ENCODE results near the gene SUGCT. TPM values are rescaled to one million over a fixed set of nuclear protein-coding genes. Genes with fewer than 3 reads are reported as not detected.

SUGCT gene
- total RNA-seq, 2 experiments from 2014 or later = 0.21 to 0.61 TPM

DNA sequence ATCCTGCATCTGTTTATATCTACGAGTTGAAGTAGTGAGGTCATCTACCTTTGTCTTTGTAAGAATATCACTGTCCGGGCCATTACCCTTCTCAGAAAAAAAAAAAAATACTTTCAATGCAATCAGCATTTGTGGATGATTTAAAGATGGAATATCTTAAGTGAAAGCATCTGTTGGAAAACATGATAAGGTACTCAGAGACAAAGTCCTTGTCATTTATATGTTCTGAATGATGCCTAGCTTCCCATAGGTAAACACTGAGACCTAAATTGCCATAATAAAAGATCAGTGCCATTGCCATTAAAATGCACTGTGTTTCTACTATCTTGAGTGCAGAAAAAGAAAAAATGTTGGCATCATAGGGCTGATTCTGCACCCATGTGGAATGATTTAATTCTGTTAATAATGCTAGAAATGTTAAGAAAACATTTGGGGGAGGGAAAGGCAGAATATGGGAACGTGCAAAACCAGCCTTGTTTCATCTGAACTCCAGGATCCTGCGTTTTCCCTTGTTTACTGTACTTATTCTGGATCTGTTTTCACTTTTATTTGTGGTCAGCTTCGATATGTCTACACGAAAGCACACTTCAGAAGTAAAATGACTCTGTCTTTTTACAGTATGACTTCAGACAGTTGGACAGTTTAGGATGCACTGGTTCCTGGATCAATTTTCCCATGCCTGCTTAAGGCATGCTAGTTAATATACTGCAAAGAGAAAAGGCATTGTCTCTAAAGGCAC is 669.8 kb downstream of the SUGCT start:
- CTCF ChIA-PET = no interaction called here

DNA sequence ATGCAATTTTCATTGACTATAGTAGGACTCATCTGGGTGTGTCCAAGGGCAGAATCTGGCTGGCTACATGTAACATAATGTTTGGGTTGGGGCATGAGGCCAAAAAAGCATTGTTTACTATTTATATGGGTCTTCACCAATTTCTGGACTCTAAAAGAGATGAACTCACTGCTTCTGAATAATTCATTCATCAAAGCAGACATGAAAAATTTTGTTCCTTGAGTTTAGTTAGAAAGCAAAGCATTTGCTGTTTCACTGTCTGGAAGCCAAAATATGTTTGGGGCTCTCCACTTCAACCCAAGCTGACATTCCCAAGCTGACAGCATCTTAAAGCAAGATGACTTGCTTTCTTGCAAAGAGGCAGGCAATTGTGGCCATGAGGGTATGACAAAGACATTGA is 670.6 kb downstream of the SUGCT start:
- no peak for ATAC-seq
- no peak for DNase-seq
- Mint-ChIP-seq H3K9me3 (ENCODE audit: low read depth) (no peaks in the 10 kb centered on the region), H3K27ac (no peak overlapping the region), H3K4me1 (no peaks in the 10 kb centered on the region), H3K36me3 (no peaks in the 10 kb centered on the region), H3K4me3 (no peak overlapping the region), H3K27me3 (no peaks in the 10 kb centered on the region)
- CTCF ChIA-PET = no interaction called here

More for the DNA sequence above, 669.8 kb downstream of the SUGCT start:
- DNase-seq (no peak), ATAC-seq (no peak)
- Mint-ChIP-seq H3K27ac (no peak overlapping the region), H3K4me3 (no peak overlapping the region), H3K4me1 (no peaks in the 10 kb centered on the region), H3K9me3 (ENCODE audit: low read depth) (no peaks in the 10 kb centered on the region), H3K36me3 (no peaks in the 10 kb centered on the region), H3K27me3 (no peaks in the 10 kb centered on the region)

DNA sequence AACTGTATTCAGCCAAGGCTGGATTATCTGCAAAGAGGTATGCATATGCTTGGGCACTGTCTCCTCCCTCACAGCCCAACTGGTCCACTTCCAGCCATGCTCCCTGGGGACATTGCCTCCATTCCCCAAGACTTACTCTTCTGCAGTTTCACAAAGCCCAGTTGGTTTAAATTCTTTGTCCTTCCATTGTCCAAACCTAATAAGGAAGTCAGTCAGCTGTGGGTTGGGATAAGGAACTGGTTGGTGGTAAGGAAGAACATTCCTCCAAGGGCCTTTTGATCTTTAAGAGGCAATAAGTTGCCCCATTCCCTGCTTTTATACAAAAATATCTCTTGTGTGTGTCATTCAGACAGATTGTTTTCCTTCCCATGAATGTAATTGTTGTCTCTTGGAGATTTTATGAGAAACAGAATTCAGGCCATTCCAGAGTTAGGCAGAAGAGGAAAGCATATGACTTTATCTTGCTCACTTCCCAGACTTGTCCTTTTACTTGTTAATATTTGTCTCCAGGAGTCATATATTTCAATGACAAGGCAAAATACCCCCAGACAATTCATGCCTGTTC is 673.7 kb downstream of the SUGCT start:
- no peaks in the 10 kb centered on the region for H3K4me1 Mint-ChIP-seq
- no peak overlapping the region for H3K4me3 Mint-ChIP-seq
- DNase-seq (no peak), ATAC-seq (no peak)
- H3K27me3 Mint-ChIP-seq = no peaks in the 10 kb centered on the region
- CTCF ChIA-PET = no interaction called here
- peaks cover 9% of the 10 kb centered on the region for H3K9me3 Mint-ChIP-seq (ENCODE audit: low read depth)
- no peaks in the 10 kb centered on the region for H3K36me3 Mint-ChIP-seq
- H3K27ac Mint-ChIP-seq = no peak overlapping the region

DNA sequence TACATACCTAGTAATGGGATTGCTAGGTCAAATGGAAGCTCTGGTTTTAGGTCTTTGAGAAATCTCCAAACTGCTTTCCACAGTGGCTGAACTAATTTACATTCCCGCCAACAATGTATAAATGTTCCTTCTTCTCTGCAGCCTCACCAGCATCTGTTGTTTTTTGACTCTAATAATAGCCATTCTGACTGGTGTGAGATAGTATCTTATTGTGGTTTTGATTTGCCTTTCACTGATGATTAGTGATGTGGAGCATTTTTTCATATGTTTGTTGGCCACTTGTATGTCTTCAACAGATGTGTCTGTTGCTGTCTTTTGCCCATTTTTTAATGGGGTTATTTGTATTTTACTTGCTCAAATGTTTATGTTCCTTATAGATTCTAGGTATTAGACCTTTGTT is 675.5 kb downstream of the SUGCT start:
- Mint-ChIP-seq H3K36me3 (no peaks in the 10 kb centered on the region), H3K27ac (no peak overlapping the region), H3K4me3 (no peak overlapping the region), H3K27me3 (no peaks in the 10 kb centered on the region), H3K9me3 (ENCODE audit: low read depth) (peaks cover 9% of the 10 kb centered on the region), H3K4me1 (no peaks in the 10 kb centered on the region)
- DNase-seq (no peak), ATAC-seq (no peak)
- CTCF ChIA-PET = interaction anchor here (0.6 kb wide), 1 partner anchor 263 kb away, joined by 4 read pairs; no protein-coding TSS in a partner anchor

DNA sequence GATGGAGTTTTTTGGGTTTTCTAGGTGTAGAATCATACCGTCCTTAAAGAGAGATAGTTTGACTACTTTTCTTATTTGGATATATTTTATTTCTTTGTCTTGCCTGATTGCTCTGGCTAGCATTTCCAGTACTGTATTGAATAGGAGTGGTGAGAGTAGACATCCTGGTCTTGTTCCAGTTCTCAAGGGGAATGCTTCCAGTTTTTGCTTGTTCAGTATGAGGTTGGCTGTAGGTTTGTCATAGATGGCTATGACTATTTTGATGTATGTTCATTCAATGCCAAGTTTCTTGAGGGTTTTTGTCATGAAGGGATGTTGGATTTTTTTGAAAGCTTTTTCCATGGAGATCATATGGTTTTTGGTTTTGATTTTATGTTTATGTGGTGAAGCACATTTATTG is 676.9 kb downstream of the SUGCT start:
- H3K27me3 Mint-ChIP-seq = no peaks in the 10 kb centered on the region
- H3K27ac Mint-ChIP-seq = no peak overlapping the region
- H3K9me3 Mint-ChIP-seq (ENCODE audit: low read depth) = peaks cover 13% of the 10 kb centered on the region
- CTCF ChIA-PET = no interaction called here
- DNase-seq (no peak), ATAC-seq (no peak)
- no peaks in the 10 kb centered on the region for H3K36me3 Mint-ChIP-seq
- H3K4me1 Mint-ChIP-seq = no peaks in the 10 kb centered on the region
- no peak overlapping the region for H3K4me3 Mint-ChIP-seq

DNA sequence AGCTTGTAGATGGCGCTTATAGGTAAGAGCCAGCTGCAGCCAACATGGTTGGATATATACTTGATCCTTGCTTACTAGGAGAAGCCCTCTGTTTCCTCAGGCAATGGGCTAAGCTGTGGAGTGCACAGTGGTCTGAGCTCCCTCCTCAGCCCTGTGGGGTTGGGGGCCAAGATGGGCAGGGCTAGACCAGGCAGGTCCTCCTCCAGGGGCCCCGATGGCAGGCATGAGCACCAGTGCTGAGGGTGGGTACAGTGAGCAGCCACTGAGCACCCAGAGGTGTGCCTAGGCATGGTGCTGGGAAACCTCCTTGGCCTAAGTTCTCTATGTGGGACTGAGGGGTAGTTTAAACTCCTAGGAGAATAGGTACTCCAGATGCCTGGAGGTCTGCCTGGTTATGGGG is 680.2 kb downstream of the SUGCT start:
- ATAC-seq = no peak
- H3K9me3 Mint-ChIP-seq (ENCODE audit: low read depth) = peaks cover 17% of the 10 kb centered on the region
- H3K36me3 Mint-ChIP-seq = no peaks in the 10 kb centered on the region
- no peak overlapping the region for H3K27ac Mint-ChIP-seq
- H3K4me3 Mint-ChIP-seq = no peak overlapping the region
- H3K27me3 Mint-ChIP-seq = no peaks in the 10 kb centered on the region
- no peaks in the 10 kb centered on the region for H3K4me1 Mint-ChIP-seq
- CTCF ChIA-PET = no interaction called here
- no peak for DNase-seq

DNA sequence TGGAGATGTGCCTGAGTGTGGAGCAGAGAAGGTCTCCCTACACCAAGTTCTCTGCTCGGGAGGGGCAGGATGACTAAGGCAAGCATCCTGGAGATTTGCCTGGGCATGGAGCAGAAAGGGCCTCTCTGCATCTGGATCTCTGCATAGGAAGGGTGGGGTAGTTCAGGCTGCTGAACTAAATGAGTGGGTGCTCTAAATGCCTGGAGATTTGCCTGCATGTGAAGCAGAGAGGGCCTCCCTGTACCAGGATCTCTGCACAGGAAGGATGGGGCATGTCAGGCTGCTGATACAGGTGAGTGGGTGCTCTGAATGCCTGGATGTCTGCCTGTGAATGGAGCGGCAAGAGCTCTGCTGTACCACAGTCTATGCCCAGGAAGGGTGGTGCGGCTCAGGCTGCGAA is 680.7 kb downstream of the SUGCT start:
- no peak overlapping the region for H3K4me3 Mint-ChIP-seq
- H3K4me1 Mint-ChIP-seq = no peaks in the 10 kb centered on the region
- H3K9me3 Mint-ChIP-seq (ENCODE audit: low read depth) = peaks cover 17% of the 10 kb centered on the region
- H3K27ac Mint-ChIP-seq = no peak overlapping the region
- no peak for ATAC-seq
- DNase-seq = no peak
- H3K27me3 Mint-ChIP-seq = no peaks in the 10 kb centered on the region
- CTCF ChIA-PET = no interaction called here
- H3K36me3 Mint-ChIP-seq = no peaks in the 10 kb centered on the region

DNA sequence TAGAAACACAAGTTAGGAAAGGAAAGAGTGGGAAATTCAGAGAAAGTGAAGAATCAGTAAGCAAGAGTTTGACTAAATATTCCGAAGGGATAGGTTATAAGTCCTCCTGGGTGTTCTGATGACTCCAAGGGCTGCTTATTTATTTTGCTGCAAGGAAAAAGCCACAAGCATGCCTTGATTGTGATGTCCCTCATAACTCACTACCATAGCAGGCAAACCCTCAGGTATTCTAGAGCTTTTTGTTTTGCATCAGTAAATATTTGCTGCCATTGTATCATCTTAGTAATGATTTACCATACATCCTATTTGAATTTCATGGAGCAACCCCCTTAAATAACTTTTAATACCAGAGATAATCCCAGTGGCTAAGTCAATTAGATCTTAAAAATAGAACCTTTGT is 688.1 kb downstream of the SUGCT start:
- Mint-ChIP-seq H3K27me3 (no peaks in the 10 kb centered on the region), H3K4me1 (no peaks in the 10 kb centered on the region), H3K9me3 (ENCODE audit: low read depth) (peaks cover 15% of the 10 kb centered on the region), H3K27ac (no peak overlapping the region), H3K36me3 (no peaks in the 10 kb centered on the region), H3K4me3 (no peak overlapping the region)
- DNase-seq (no peak), ATAC-seq (no peak)
- CTCF ChIA-PET = no interaction called here

DNA sequence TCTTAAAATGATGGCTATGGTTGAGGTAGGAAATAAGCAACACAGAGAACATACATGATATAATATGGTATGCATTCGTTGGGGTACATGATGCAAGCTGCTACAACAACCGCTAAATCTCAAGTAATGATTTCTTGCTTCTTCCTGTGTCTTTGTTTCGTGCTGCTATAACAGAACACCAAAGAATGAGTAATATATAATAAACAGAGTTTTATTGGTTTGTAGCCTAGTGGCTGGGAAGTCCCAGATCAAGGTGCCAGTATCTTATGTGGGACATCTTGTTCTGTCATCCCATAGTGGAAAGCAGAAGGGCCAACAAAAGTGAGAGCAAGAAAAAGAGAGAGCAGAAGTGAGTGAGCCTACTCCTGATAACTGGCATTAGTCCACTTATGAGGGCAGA is 689.7 kb downstream of the SUGCT start:
- DNase-seq (no peak), ATAC-seq (no peak)
- Mint-ChIP-seq H3K36me3 (no peaks in the 10 kb centered on the region), H3K4me3 (no peak overlapping the region), H3K9me3 (ENCODE audit: low read depth) (peaks cover 13% of the 10 kb centered on the region), H3K27ac (no peak overlapping the region), H3K27me3 (no peaks in the 10 kb centered on the region), H3K4me1 (no peaks in the 10 kb centered on the region)
- CTCF ChIA-PET = no interaction called here

DNA sequence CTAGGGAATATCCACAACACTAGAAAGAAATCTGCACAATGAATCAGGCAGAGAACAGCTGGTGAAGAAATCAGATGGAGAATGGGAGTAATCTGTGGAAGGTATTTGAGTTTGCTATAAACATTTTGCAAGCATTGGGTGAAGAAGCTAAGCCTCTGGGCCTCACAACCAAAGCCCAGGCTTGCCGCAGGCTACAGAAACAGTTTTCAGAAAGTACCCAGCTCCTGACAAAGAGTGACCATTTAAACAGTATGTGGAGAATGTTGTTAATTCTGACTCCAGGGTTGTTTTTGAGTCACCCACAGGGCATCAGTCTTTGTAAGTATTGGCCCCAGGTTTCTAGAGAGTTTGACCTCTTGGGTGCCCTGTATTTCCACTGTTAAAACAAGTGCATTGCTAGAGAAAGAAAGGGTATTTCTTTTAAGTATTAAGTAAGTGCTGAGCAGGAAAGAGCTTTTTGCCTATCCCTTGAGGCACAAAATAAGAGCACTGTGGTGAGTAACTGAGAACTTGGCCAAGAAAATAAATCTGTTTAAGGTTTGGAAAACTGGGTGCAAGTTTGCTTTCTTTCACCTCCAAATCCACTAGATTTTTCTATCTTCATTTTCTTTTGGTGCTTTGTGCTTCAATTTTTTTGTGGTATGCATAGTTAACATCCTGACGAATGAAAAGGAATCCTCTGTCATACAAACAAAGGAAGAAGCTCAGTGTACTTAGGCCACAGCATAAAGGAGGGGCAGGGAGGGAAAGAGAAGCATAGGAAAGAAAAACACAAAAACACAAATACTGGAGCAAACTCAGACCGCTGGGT is 691.8 kb downstream of the SUGCT start:
- Mint-ChIP-seq H3K4me3 (no peak overlapping the region), H3K36me3 (no peaks in the 10 kb centered on the region), H3K27ac (no peak overlapping the region), H3K4me1 (no peaks in the 10 kb centered on the region), H3K9me3 (ENCODE audit: low read depth) (peaks cover 13% of the 10 kb centered on the region), H3K27me3 (no peaks in the 10 kb centered on the region)
- DNase-seq = no peak
- ATAC-seq = no peak
- CTCF ChIA-PET = no interaction called here

DNA sequence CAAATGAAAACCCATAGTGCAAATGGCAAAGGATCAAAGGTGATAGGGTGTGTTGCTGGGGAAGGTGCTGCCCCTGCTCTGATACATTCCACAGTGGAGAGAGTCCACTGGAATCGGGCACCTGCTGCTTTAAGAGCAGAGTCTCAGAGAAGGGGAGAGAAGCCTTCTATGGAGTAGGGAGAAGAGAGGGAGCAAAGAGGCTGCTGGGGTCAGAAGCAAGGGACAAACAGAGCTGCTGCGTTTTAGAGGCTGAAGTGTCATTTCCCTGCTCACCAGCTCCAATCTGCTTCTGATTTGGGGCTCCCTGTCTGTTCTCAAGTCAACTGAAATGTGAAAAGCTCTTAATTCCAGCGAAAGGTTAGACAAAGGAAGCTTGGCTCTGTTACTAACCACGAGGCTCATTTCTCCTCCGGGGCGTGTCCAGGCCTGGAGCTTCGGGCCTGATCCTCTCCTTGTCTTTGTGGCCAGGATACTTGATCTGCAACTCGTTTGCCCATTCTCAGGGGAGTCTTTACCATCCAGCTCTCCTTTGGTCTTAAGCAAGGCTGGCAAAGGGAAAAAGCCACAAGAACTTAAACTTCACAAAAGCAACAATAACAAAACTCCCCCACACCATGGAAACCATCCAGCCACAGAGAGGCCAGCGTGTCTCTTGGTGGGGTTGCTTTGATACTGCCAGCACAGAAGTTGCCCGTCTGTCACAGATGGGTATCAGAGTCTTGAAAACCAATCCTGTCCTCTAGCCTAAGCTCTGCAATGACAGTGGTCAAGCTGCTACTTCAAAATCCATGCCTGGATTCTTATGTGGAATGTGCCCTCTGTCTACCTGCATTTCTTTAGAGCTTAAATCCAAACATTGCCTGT is 692.6 kb downstream of the SUGCT start:
- Mint-ChIP-seq H3K27ac (no peak overlapping the region), H3K36me3 (no peaks in the 10 kb centered on the region), H3K9me3 (ENCODE audit: low read depth) (peaks cover 10% of the 10 kb centered on the region), H3K4me1 (no peaks in the 10 kb centered on the region), H3K4me3 (no peak overlapping the region), H3K27me3 (no peaks in the 10 kb centered on the region)
- no peak for ATAC-seq
- DNase-seq = no peak
- CTCF ChIA-PET = no interaction called here

DNA sequence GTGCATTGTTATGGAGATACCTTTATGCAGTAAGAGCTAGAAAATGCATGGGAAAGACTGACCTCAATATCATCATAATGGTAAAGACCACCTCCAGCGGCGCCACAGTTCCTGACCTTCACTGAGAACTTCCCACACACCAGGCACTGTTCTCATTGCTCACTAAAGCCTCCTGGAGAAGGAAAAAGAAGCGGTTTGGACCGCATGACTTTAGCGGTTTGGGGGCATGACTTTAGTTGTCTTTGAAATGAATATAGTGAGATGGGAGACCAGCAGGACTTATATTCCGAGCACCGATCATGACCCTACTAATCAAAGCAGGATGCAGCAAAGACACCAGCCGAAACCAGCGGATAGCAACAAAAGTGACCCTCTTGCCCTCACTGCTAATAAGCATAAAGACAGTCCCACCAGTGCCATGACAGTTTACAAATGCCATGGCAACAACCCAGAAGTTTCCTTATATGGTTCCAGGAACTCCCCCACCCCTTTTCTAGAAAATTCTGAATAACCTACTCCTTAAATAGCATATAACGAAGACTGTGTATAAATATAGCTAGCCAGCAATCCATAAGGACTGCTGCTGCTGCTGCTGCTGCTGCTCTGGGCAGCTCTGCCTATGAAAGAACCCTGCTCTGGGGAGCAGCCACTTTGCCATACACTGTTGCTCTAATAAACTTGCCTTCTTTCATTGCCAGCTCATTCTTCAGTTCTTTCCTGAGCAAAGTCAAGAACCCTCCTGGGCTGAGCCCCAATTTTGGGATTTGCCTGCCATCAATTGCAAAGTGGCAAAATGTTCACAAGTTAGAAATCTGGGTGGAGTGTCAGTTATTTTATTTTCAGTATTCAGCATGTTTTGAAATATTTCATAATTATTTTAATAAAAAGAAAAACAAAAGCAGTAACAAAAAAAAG is 694.1 kb downstream of the SUGCT start:
- DNase-seq = no peak
- Mint-ChIP-seq H3K27ac (no peak overlapping the region), H3K36me3 (no peaks in the 10 kb centered on the region), H3K27me3 (no peaks in the 10 kb centered on the region), H3K4me1 (no peaks in the 10 kb centered on the region), H3K4me3 (no peak overlapping the region), H3K9me3 (ENCODE audit: low read depth) (peaks cover 5% of the 10 kb centered on the region)
- CTCF ChIA-PET = no interaction called here
- no peak for ATAC-seq
